ENCODE measurements around the gene UBAP2.

GRCh38 chr9:33942471-33943083, 106.1 kb downstream of the UBAP2 start:
- TF ChIP-seq CTCF (IDR thresholded peaks at IDR 0.05), result no peak
- no peak for TF ChIP-seq POLR2A (IDR thresholded peaks at IDR 0.05)
